ENCODE measurements around the gene SLC19A1. TPM values are rescaled to one million over a fixed set of nuclear protein-coding genes. Genes with fewer than 3 reads are reported as not detected.
A peak's percentile ranks its signal among the peaks of the same experiment; 100 is the strongest.

Gene SLC19A1
- total RNA-seq, 1 experiment from 2014 or later, result 21.4 TPM

- H3K27me3 Mint-ChIP-seq (ENCODE audit: unreplicated experiment), result peaks cover 25% of the 10 kb centered on the region
- H3K27ac Mint-ChIP-seq (ENCODE audit: unreplicated experiment), result no peak overlapping the region
- BruUV-seq (replicated peaks), result no TSS peak
- intact Hi-C loops (cut with micrococcal nuclease; ENCODE audit: unreplicated experiment), result loop anchor here (2.0 to 5.0 kb wide), 2 partner anchors 42 to 268 kb away; no protein-coding TSS in a partner anchor
- peaks cover 10% of the 10 kb centered on the region for H3K4me1 Mint-ChIP-seq (ENCODE audit: low read depth, unreplicated experiment)
- TF ChIP-seq, protein P1, sequence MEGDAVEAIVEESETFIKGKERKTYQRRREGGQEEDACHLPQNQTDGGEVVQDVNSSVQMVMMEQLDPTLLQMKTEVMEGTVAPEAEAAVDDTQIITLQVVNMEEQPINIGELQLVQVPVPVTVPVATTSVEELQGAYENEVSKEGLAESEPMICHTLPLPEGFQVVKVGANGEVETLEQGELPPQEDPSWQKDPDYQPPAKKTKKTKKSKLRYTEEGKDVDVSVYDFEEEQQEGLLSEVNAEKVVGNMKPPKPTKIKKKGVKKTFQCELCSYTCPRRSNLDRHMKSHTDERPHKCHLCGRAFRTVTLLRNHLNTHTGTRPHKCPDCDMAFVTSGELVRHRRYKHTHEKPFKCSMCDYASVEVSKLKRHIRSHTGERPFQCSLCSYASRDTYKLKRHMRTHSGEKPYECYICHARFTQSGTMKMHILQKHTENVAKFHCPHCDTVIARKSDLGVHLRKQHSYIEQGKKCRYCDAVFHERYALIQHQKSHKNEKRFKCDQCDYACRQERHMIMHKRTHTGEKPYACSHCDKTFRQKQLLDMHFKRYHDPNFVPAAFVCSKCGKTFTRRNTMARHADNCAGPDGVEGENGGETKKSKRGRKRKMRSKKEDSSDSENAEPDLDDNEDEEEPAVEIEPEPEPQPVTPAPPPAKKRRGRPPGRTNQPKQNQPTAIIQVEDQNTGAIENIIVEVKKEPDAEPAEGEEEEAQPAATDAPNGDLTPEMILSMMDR (IDR thresholded peaks at IDR 0.05; ENCODE audit: unreplicated experiment), result peak; percentile 40
- no peaks in the 10 kb centered on the region for H3K9me3 Mint-ChIP-seq (ENCODE audit: low read depth, unreplicated experiment)
- peak overlapping the region; percentile 76 for H3K4me3 Mint-ChIP-seq (ENCODE audit: low read depth, unreplicated experiment)
- H3K36me3 Mint-ChIP-seq (ENCODE audit: insufficient read depth, unreplicated experiment), result peaks cover 5% of the 10 kb centered on the region
- CTCF ChIA-PET, result no interaction called here
- DNase-seq, result peak; percentile 84
Observed at GRCh38 chr21:45554477-45555175, 12.4 kb upstream of the SLC19A1 start.

DNA sequence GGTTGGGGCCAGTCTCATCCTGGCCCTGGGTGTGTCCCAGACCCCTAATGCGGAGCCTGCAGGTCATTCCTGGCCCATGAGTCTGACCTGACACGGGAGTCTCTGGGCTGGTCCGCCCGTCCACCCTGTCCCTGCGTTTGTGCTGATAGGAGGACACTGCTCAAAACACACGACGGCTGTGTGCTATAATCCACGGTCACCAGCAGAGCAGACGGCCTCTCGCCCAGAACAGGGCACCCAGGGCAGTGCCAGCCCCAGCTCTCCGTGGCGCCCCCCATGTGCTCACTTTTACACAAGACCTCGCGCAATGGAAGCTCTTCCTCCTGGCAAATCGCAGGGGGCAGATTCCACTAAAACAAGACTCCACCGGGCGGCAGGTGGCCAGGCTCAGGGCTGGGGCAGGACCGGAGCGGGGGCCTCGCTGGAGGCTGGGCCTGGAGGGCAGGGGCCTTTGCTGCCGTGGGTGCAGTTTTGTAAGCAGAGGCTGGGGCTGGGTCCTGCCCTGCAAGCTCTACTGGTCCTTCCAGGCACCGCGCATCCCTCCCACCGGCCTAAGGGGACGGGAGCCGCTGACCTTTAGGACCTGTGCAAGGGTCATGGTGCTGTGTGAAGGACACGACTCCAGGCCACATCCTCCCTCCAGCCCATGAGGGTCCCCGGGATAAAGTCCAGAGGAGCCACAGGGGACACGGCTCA lies 10.6 kb upstream of the SLC19A1 start:
- peaks cover 10% of the 10 kb centered on the region for H3K4me1 Mint-ChIP-seq (ENCODE audit: low read depth, unreplicated experiment)
- no peaks in the 10 kb centered on the region for H3K9me3 Mint-ChIP-seq (ENCODE audit: low read depth, unreplicated experiment)
- H3K4me3 Mint-ChIP-seq (ENCODE audit: low read depth, unreplicated experiment), result no peak overlapping the region
- H3K27ac Mint-ChIP-seq (ENCODE audit: unreplicated experiment), result no peak overlapping the region
- no peak for DNase-seq
- CTCF ChIA-PET, result no interaction called here
- peaks cover 18% of the 10 kb centered on the region for H3K27me3 Mint-ChIP-seq (ENCODE audit: unreplicated experiment)
- no TSS peak for BruUV-seq (replicated peaks)
- intact Hi-C loops (cut with micrococcal nuclease; ENCODE audit: unreplicated experiment), result loop anchor here (5.0 kb wide), 1 partner anchor 269 kb away; no protein-coding TSS in a partner anchor
- TF ChIP-seq, protein P1 (IDR thresholded peaks at IDR 0.05; ENCODE audit: unreplicated experiment), result no peak
- H3K36me3 Mint-ChIP-seq (ENCODE audit: insufficient read depth, unreplicated experiment), result peaks cover 5% of the 10 kb centered on the region

DNA sequence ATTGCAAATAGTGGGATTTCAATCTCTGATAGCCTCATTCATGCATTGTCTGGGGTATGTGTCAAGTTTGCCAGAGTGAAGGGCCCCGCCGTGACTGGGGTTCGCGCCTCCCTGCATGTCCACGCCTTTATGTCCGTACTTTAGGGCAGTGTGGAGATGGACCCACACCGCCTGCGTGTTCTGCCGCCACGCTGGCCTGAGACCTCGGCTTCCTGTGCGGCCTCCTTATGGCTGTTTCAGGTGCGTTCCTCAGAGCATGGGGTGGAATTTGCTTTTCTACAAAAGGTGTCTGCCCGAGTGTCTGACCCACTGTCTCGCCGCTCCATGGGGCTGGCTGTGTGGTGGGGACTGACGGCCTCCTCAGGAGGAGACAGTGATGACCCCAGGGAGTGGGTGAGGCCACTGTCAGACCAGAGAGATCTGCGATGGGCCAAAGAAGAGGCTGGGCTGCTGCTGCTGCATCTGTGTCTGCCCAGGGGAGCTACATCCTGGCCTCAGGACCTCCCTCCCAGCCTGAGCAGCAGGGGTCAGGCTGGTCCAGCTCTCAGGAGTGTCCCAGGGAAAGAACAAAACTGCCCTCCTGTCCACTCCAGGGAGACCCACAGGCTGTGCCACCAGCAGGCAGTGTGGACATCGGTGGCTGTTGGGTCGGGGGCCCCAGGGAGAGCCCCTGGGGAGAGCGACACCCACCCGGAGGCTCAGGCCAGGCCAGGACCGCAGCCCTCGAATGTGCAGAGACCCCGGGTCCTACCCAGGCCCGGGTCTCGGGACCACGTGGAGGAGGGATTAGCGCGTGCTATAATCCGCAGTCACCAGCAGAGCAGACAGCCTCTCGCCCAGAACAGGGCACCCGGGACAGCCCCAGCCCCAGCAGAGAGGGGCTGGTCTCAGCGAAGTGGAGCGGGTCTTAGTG lies 9.8 kb upstream of the SLC19A1 start:
- H3K27ac Mint-ChIP-seq (ENCODE audit: unreplicated experiment), result no peak overlapping the region
- peaks cover 5% of the 10 kb centered on the region for H3K36me3 Mint-ChIP-seq (ENCODE audit: insufficient read depth, unreplicated experiment)
- DNase-seq, result no peak
- H3K4me3 Mint-ChIP-seq (ENCODE audit: low read depth, unreplicated experiment), result no peak overlapping the region
- peaks cover 10% of the 10 kb centered on the region for H3K4me1 Mint-ChIP-seq (ENCODE audit: low read depth, unreplicated experiment)
- TF ChIP-seq, protein P1 (IDR thresholded peaks at IDR 0.05; ENCODE audit: unreplicated experiment), result no peak
- CTCF ChIA-PET, result no interaction called here
- intact Hi-C loops (cut with micrococcal nuclease; ENCODE audit: unreplicated experiment), result loop anchor here (5.0 kb wide), 1 partner anchor 270 kb away; no protein-coding TSS in a partner anchor
- H3K9me3 Mint-ChIP-seq (ENCODE audit: low read depth, unreplicated experiment), result no peaks in the 10 kb centered on the region
- no TSS peak for BruUV-seq (replicated peaks)
- H3K27me3 Mint-ChIP-seq (ENCODE audit: unreplicated experiment), result peaks cover 20% of the 10 kb centered on the region

- H3K27ac Mint-ChIP-seq (ENCODE audit: unreplicated experiment), result peak overlapping the region; percentile 60
- intact Hi-C loops (cut with micrococcal nuclease; ENCODE audit: unreplicated experiment), result loop anchor here (5.0 kb wide), 1 partner anchor 271 kb away; no protein-coding TSS in a partner anchor
- H3K36me3 Mint-ChIP-seq (ENCODE audit: insufficient read depth, unreplicated experiment), result peaks cover 5% of the 10 kb centered on the region
- TF ChIP-seq, protein P1 (IDR thresholded peaks at IDR 0.05; ENCODE audit: unreplicated experiment), result no peak
- peak; percentile 32 for DNase-seq
- no peaks in the 10 kb centered on the region for H3K9me3 Mint-ChIP-seq (ENCODE audit: low read depth, unreplicated experiment)
- H3K4me1 Mint-ChIP-seq (ENCODE audit: low read depth, unreplicated experiment), result peaks cover 10% of the 10 kb centered on the region
- BruUV-seq (replicated peaks), result no TSS peak
- peaks cover 16% of the 10 kb centered on the region for H3K27me3 Mint-ChIP-seq (ENCODE audit: unreplicated experiment)
- no peak overlapping the region for H3K4me3 Mint-ChIP-seq (ENCODE audit: low read depth, unreplicated experiment)
- CTCF ChIA-PET, result interaction anchor here (0.7 kb wide), 1 partner anchor 18 kb away, joined by 3 read pairs; no protein-coding TSS in a partner anchor
Observed at GRCh38 chr21:45551316-45551715, 9.1 kb upstream of the SLC19A1 start.

Data from Calu3 (cell line).